HUES64 (cell line): ENCODE data around the gene PTPRN2.
"Not testable (repeated sequence)": the region's sequence is repeated elsewhere in the genome, so short reads cannot be mapped to it uniquely, and the experiment has no call there.

Source experiments
- H3K27ac ChIP-seq: 2 replicates; pipeline ENCODE4 v1.7.0; 2013; ENCODE audit warnings: low read depth, low read length, inconsistent platforms
- H3K27me3 ChIP-seq: 2 replicates; pipeline ENCODE4 v1.6.1; 2013; ENCODE audit warnings: mild to moderate bottlenecking, low read length; ENCODE audit not compliant: insufficient read depth
- H3K36me3 ChIP-seq: 2 replicates; pipeline ENCODE4 v1.6.1; 2013; ENCODE audit warnings: mild to moderate bottlenecking, low read length; ENCODE audit not compliant: insufficient read depth
- H3K4me1 ChIP-seq: 2 replicates; pipeline ENCODE4 v1.6.1; 2013; ENCODE audit warnings: mild to moderate bottlenecking, low read length, moderate library complexity; ENCODE audit not compliant: insufficient read depth
- H3K4me3 ChIP-seq: 2 replicates; pipeline ENCODE4 v1.5.1; 2013; ENCODE audit warnings: mild to moderate bottlenecking, low read length, moderate library complexity
- H3K9ac ChIP-seq: 2 replicates; pipeline ENCODE4 v1.6.1; 2013; ENCODE audit warnings: mild to moderate bottlenecking, low read depth, low read length
- H3K9me3 ChIP-seq: 2 replicates; pipeline ENCODE4 v1.6.1; 2013; ENCODE audit warnings: low read depth, low read length; ENCODE audit not compliant: insufficient read depth
- WGBS: fragments of 150-250, 120-280 bp; methylation state at CpG from one replicate; pipeline ENCODE4 v1.1.7; 2013; ENCODE audit warnings: missing lambda C conversion rate; 5-methylcytosine and 5-hydroxymethylcytosine counted together

Gene PTPRN2

DNA sequence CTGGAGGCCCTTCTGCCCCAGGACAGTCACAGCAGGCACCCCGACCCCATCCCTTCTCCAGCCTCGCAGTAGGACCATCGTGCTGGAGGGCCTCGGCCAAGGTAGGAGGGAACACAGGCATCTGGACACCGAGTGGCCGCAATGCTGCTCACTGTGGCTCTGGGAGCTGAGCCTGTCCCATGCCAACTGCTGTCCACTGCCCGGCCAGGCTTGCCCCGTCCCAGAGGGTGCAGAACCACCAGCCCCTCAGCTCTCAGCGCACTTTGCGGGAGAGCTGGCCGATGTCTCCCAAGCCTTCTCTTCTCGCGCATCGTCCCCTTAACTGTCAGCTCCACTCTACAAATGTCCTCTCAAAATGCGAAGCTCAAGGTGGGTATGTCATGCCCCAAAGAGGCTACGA, 197.2 kb downstream of the PTPRN2 start:
- Histone ChIP-seq H3K9ac (no peak overlapping the region), H3K9me3 (peaks cover 95% of the 10 kb centered on the region), H3K36me3 (no peaks in the 10 kb centered on the region), H3K27me3 (no peaks in the 10 kb centered on the region), H3K4me1 (no peaks in the 10 kb centered on the region), H3K27ac (no peak overlapping the region), H3K4me3 (no peak overlapping the region)
- WGBS: 92% methylated on average over 16 of the region's 16 CpGs

DNA sequence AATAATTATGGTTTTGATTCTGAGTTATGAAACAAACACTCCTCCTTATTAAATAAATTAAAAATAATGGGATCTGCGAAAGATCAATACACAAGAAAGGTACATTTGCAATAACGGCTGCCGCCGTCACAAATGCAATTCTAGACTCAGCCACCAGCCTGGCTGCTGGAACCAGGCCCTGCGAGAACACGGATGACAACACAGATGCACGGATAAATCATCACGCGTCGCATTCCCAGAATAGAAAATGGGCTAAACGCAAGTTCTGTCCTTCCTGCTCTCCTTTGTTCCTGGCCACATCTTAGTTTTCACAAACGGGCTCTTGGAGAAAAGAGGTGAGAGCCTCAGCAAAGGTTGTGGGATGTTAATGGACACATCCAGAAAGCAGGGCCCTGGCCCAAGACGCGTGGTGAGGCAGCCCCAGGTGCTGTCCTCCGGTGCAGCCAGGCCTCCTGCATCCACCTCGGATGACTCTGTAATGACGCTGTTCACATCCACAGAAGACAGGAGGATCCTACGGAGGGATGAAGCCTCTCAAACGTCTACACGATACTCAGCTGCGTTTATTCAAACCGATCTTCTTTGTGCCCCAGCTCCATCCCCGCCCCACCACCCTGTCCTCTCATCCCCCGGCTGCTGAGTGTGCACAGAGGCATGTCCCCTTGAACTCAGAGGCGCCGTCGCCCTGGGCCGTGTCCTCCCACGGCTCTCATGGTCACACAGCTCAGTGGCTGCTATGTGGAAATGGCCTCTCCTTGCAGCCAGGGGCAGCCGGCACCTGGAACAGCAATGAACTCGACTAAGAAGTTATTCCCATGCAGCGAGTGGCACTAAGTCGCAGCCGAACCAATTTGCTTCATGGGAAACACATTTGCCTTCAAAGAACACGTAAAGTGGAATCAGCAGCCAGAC, 197.9 kb downstream of the PTPRN2 start:
- peaks cover 99% of the 10 kb centered on the region for H3K9me3 ChIP-seq
- H3K4me1 ChIP-seq: no peaks in the 10 kb centered on the region
- H3K27me3 ChIP-seq: no peaks in the 10 kb centered on the region
- 84% methylated on average over 35 of the region's 35 CpGs for WGBS
- no peaks in the 10 kb centered on the region for H3K36me3 ChIP-seq
- H3K27ac ChIP-seq: no peak overlapping the region
- no peak overlapping the region for H3K9ac ChIP-seq
- H3K4me3 ChIP-seq: no peak overlapping the region

- Histone ChIP-seq H3K27ac (no peak overlapping the region), H3K9me3 (peaks cover 99% of the 10 kb centered on the region), H3K27me3 (no peaks in the 10 kb centered on the region), H3K4me1 (no peaks in the 10 kb centered on the region), H3K36me3 (no peaks in the 10 kb centered on the region), H3K9ac (no peak overlapping the region), H3K4me3 (no peak overlapping the region)
- 84% methylated on average over 16 of the region's 16 CpGs for WGBS
These were observed 198.7 kb downstream of the PTPRN2 start for GRCh38 chr7:158388928-158389327.

GRCh38 chr7:158388072-158388471, 199.6 kb downstream of the PTPRN2 start:
- Histone ChIP-seq H3K4me1 (no peaks in the 10 kb centered on the region), H3K27ac (no peak overlapping the region), H3K27me3 (no peaks in the 10 kb centered on the region), H3K4me3 (no peak overlapping the region), H3K9ac (no peak overlapping the region), H3K9me3 (peaks cover 98% of the 10 kb centered on the region), H3K36me3 (no peaks in the 10 kb centered on the region)
- WGBS: 82% methylated on average over 15 of the region's 15 CpGs

DNA sequence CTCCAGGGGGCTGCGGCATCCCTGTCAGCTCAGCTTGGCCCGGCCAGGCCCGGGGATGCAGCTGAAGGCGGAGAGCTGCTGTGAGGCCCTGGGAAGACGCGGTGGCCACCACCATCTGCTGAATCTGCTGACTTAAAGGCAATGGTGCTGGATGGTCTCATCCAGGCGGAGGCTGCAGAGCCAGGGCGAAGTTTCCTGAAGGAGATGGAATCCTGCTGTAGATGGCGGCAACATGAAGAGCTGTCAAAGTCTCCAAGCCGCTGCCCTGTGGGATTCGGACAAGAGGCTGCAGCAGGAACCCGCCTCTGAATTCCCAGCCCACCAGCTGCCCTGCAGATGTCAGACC, 200.1 kb downstream of the PTPRN2 start:
- H3K9ac ChIP-seq: no peak overlapping the region
- H3K27me3 ChIP-seq: no peaks in the 10 kb centered on the region
- 83% methylated on average over 12 of the region's 12 CpGs for WGBS
- H3K4me1 ChIP-seq: no peaks in the 10 kb centered on the region
- H3K9me3 ChIP-seq: peaks cover 98% of the 10 kb centered on the region
- no peak overlapping the region for H3K27ac ChIP-seq
- H3K4me3 ChIP-seq: no peak overlapping the region
- H3K36me3 ChIP-seq: no peaks in the 10 kb centered on the region

- Histone ChIP-seq H3K36me3 (no peaks in the 10 kb centered on the region), H3K27ac (no peak overlapping the region), H3K4me3 (no peak overlapping the region), H3K9me3 (peaks cover 98% of the 10 kb centered on the region), H3K27me3 (no peaks in the 10 kb centered on the region), H3K9ac (no peak overlapping the region), H3K4me1 (no peaks in the 10 kb centered on the region)
- WGBS: 85% methylated on average over 20 of the region's 20 CpGs
These were observed 200.6 kb downstream of the PTPRN2 start for GRCh38 chr7:158386866-158387545.

DNA sequence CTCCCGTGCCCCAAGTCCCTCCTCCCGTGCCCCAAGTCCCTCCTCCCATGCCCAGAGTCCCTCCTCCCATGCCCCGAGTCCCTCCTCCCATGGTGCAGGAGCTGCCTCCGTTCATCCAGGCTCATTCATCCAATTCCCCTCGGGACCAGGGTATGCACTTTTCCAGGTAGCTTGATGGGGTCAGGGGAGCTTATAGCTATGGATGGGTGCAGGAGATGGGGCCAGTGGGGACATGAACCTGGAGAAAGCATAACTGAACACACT, 201.3 kb downstream of the PTPRN2 start:
- WGBS: 84% methylated on average over 5 of the region's 5 CpGs
- H3K36me3 ChIP-seq: no peaks in the 10 kb centered on the region
- no peaks in the 10 kb centered on the region for H3K4me1 ChIP-seq
- no peak overlapping the region for H3K4me3 ChIP-seq
- no peak overlapping the region for H3K27ac ChIP-seq
- H3K27me3 ChIP-seq: no peaks in the 10 kb centered on the region
- no peak overlapping the region for H3K9ac ChIP-seq
- peaks cover 97% of the 10 kb centered on the region for H3K9me3 ChIP-seq

DNA sequence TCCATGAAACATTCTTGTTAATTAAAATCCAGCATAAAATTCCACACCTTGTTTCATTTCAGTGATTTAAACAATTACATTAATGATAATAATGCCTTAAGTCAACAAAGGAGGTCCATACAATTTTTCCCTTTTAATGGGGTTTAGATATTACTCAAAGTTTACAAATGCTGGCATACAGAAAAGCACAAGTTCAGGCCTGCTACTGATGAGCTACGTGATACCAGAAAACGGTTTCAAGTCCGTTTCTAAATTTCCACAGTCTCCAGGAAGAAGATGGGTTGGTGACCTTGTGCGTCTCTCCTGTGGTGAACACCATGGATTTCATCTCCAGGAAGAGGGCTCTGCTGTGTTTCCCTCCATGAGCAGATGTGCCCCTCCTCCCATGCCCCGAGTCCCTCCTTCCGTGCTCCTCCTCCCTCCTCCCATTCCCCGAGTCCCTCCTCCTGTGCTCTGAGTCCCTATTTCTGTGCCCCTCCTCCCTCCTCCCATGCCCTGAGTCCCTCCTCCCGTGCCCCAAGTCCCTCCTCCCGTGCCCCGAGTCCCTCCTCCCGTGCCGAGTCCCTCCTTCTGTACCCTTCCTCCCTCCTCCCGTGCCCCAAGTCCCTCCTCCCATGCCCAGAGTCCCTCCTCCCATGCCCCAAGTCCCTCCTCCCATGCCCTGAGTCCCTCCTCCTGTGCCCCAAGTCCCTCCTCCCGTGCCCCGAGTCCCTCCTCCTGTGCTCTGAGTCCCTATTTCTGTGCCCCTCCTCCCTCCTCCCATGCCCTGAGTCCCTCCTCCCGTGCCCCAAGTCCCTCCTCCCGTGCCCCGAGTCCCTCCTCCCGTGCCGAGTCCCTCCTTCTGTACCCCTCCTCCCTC, 201.9 kb downstream of the PTPRN2 start:
- peaks cover 96% of the 10 kb centered on the region for H3K9me3 ChIP-seq
- not testable (repeated sequence) for H3K9ac ChIP-seq, H3K4me3 ChIP-seq, H3K27ac ChIP-seq, H3K27me3 ChIP-seq, H3K4me1 ChIP-seq, H3K36me3 ChIP-seq
- WGBS: 85% methylated on average over 20 of the region's 20 CpGs

DNA sequence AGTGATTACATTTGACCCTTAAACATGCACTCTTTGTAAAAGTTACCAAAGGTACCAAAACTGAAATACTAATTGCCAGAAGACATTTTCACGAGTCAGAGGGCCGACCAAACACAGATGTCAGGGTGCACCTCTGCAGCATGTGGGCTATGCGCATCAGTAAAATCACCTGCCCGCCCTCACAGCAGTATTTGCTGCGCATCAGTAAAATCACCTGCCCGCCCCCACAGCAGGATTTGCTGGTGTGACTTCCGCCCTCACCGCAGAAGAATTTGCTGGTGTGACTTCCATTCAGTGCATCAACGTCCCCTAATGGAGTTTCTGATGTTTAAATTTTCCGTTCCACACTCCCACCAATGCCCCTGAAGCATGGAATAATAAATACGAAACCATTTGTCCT, 202.9 kb downstream of the PTPRN2 start:
- Histone ChIP-seq H3K9me3 (peaks cover 93% of the 10 kb centered on the region), H3K9ac (no peak overlapping the region), H3K4me1 (no peaks in the 10 kb centered on the region), H3K27ac (no peak overlapping the region), H3K27me3 (no peaks in the 10 kb centered on the region), H3K36me3 (no peaks in the 10 kb centered on the region), H3K4me3 (no peak overlapping the region)
- 72% methylated on average over 11 of the region's 11 CpGs for WGBS

- H3K27me3 ChIP-seq: no peaks in the 10 kb centered on the region
- 82% methylated on average over 8 of the region's 8 CpGs for WGBS
- no peak overlapping the region for H3K4me3 ChIP-seq
- no peak overlapping the region for H3K9ac ChIP-seq
- no peaks in the 10 kb centered on the region for H3K4me1 ChIP-seq
- no peak overlapping the region for H3K27ac ChIP-seq
- no peaks in the 10 kb centered on the region for H3K36me3 ChIP-seq
- peaks cover 92% of the 10 kb centered on the region for H3K9me3 ChIP-seq
These were observed 204.0 kb downstream of the PTPRN2 start for GRCh38 chr7:158383665-158384064.
